Measurements from ENCODE around the gene PPP1R15B. TPM values are rescaled to one million over a fixed set of nuclear protein-coding genes. Genes with fewer than 3 reads are reported as not detected.

PPP1R15B gene
- total and polyA plus RNA-seq, 10 of the 15 experiments (the other 5 are each of a cell fraction or from before 2014, with no cell fraction given), result 13.9 to 38.1 (median 26.5) TPM

DNA sequence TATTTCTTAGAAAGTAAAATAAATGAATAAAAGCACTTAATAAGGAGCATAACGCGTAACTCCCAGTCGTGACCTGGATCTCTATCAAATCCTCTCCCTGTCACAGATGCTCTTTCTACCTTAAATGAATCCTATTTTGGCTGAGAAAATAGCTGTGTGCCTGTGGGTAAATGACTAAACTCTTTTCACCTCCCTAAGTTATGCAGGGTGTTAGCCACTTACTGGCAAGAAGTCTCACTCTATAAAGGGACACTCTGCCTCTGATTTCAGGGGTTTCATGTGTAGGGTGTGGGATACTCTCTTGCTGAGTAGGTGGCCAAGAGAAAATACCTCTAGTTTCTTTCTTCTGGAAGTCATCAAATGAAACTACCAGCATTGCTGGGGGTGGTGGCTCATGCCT, 24.3 kb upstream of the PPP1R15B start:
- FAIRE-seq, result no peak
- H3K36me3 ChIP-seq (ENCODE audit: control insufficient read depth in 2 of 2, insufficient read depth in 2 of 2, low read length in 1 of 2), result peaks cover 23 to 29% of the 10 kb centered on the region in 2 experiments
- no peaks in the 10 kb centered on the region for H3K79me2 ChIP-seq (ENCODE audit: control insufficient read depth, insufficient read depth, low read length)
- intact Hi-C loops (cut with micrococcal nuclease; ENCODE audit: unreplicated experiment), result no loop called here
- POLR2A ChIA-PET, result interaction anchor here (0.9 to 1.4 kb wide), 2 partner anchors 11 to 58 kb away, joined by 3 read pairs; no protein-coding TSS in a partner anchor
- H3K9ac ChIP-seq (ENCODE audit: control insufficient read depth, insufficient read depth, low read length), result no peak overlapping the region
- H3K27ac ChIP-seq (ENCODE audit: control insufficient read depth, insufficient read depth), result no peak overlapping the region
- in situ Hi-C loops (cut with MboI), result loop anchor here (10.0 kb wide), 1 partner anchor 369 kb away; no protein-coding TSS in a partner anchor
- no peaks in the 10 kb centered on the region for H3K4me1 ChIP-seq (ENCODE audit: control insufficient read depth, insufficient read depth, low read length)
- SMC1A ChIA-PET (ENCODE audit: uncharacterized antibody, unreplicated experiment), result interaction anchor here (0.6 to 33.8 kb wide), 3 partner anchors 51 to 526 kb away, joined by 3 to 939 read pairs (median 4); partner anchors contain the start of gene PIK3C2B
- DNase-seq (ENCODE audit: low read depth, low spot score), result no peak
- H3K4me3 ChIP-seq, result no peak overlapping the region
- no peaks in the 10 kb centered on the region for H3K27me3 ChIP-seq (replicated peaks in 1 of 2; ENCODE audit: control insufficient read depth in 2 of 2, insufficient read depth in 2 of 2, low read length in 1 of 2)
- no peak overlapping the region for H2AFZ ChIP-seq (ENCODE audit: control insufficient read depth, low read depth, low read length)
- H4K20me1 ChIP-seq (ENCODE audit: control insufficient read depth, insufficient read depth), result no peaks in the 10 kb centered on the region
- RAD21 ChIA-PET (ENCODE audit: unreplicated experiment), result interaction anchor here (1.0 to 1.6 kb wide), 3 partner anchors 11 to 370 kb away, joined by 3 to 4 read pairs (median 3); no protein-coding TSS in a partner anchor
- no peaks in the 10 kb centered on the region for H3K9me3 ChIP-seq (replicated peaks; ENCODE audit: control insufficient read depth, insufficient read depth, low read length)
- TF ChIP-seq POLR2AphosphoS2 (IDR thresholded peaks at IDR 0.05; ENCODE audit: low read depth, low read length) (no peak), ZNF274 (IDR thresholded peaks at IDR 0.05; ENCODE audit: insufficient read depth, insufficient read length) (no peak), HDAC2 (IDR thresholded peaks at IDR 0.05) (no peak), IKZF2 (IDR thresholded peaks at IDR 0.05) (no peak), HDGF (IDR thresholded peaks at IDR 0.05) (no peak), STAT1 (conservative IDR thresholded peaks at IDR 0.05) (no peak), RAD21 (IDR thresholded peaks at IDR 0.05; ENCODE audit: insufficient read depth, low read depth, low read length) (no peak), LARP7 (IDR thresholded peaks at IDR 0.05) (no peak), HSF1 (IDR thresholded peaks at IDR 0.05; ENCODE audit: low read depth, low read length) (no peak), POU2F2 (IDR thresholded peaks at IDR 0.05; ENCODE audit: borderline replicate concordance, low read depth, low read length) (no peak), PML (IDR thresholded peaks at IDR 0.05; ENCODE audit: low read length) (no peak)
- TF ChIP-seq, protein P1, sequence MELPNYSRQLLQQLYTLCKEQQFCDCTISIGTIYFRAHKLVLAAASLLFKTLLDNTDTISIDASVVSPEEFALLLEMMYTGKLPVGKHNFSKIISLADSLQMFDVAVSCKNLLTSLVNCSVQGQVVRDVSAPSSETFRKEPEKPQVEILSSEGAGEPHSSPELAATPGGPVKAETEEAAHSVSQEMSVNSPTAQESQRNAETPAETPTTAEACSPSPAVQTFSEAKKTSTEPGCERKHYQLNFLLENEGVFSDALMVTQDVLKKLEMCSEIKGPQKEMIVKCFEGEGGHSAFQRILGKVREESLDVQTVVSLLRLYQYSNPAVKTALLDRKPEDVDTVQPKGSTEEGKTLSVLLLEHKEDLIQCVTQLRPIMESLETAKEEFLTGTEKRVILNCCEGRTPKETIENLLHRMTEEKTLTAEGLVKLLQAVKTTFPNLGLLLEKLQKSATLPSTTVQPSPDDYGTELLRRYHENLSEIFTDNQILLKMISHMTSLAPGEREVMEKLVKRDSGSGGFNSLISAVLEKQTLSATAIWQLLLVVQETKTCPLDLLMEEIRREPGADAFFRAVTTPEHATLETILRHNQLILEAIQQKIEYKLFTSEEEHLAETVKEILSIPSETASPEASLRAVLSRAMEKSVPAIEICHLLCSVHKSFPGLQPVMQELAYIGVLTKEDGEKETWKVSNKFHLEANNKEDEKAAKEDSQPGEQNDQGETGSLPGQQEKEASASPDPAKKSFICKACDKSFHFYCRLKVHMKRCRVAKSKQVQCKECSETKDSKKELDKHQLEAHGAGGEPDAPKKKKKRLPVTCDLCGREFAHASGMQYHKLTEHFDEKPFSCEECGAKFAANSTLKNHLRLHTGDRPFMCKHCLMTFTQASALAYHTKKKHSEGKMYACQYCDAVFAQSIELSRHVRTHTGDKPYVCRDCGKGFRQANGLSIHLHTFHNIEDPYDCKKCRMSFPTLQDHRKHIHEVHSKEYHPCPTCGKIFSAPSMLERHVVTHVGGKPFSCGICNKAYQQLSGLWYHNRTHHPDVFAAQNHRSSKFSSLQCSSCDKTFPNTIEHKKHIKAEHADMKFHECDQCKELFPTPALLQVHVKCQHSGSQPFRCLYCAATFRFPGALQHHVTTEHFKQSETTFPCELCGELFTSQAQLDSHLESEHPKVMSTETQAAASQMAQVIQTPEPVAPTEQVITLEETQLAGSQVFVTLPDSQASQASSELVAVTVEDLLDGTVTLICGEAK (IDR thresholded peaks at IDR 0.05; ENCODE audit: borderline replicate concordance), result no peak
- WGBS (ENCODE audit: insufficient coverage, insufficient replicate concordance, low lambda C conversion rate, missing lambda C conversion rate), result 82% methylated on average over 3 of the region's 3 CpGs
- no peak overlapping the region for H3K4me2 ChIP-seq (ENCODE audit: control insufficient read depth, insufficient read depth)
- no peak for ATAC-seq
- CTCF ChIA-PET, result interaction anchor here (0.6 to 51.8 kb wide), 9 partner anchors 8 to 371 kb away, joined by 3 to 2021 read pairs (median 4); partner anchors contain the start of gene PIK3C2B
- BruUV-seq (replicated peaks), result no TSS peak

Measured in GM12878 (cell line).